HUDEP-2 (cell line): ENCODE results near the gene APMAP.
"Not testable (repeated sequence)": the region's sequence is repeated elsewhere in the genome, so short reads cannot be mapped to it uniquely, and the experiment has no call there.

Experiments
- DNase-seq, 76 experiments: peaks; one replicate each; lab custom pipeline; 2025; ENCODE audit not compliant: unreplicated experiment in 76 of 76; lab: John Stamatoyannopoulos, UW

The APMAP gene

GRCh38 chr20:25008388-25009217, 16.1 kb upstream of the APMAP start:
- no peak for DNase-seq

- no peak for DNase-seq
These were observed 15.1 kb upstream of the APMAP start for GRCh38 chr20:25007491-25008305.

DNA sequence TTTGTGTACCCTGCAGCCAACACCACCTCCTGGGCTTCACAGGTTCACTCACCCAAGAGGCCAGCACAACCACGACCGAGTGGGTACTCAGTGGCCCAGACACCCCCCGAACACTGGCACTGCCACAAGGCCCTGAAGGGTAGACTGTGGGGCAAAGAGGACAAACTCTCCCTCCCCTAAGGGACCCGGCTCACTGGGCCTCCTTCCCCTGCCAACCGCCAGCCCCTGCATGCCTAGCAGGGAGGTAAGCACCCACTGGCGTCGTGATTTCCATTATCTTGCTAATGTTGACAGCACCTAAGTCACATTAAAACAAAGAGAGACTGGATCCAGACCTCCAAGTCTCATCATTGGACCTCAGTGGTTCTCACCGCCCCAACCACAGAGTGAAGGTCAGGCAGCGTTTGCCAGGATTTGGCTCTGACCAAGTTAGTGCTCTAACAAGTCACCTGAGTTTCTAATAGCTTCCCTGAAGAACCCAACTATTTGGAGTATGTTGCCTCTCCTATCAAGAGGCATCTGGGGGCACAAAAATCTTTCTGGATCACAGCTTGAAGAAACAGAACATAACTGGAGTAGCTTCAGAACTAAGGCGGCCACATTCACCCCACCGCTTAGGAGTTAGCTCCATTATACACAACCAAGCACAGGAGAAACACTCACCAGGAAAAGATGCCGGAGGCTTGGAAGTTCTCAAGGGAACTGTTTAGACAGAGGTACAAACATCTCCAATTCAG, 14.0 kb upstream of the APMAP start:
- no peak for DNase-seq

GRCh38 chr20:25005661-25006060, 13.1 kb upstream of the APMAP start:
- DNase-seq = no peak

GRCh38 chr20:25005220-25005619, 12.7 kb upstream of the APMAP start:
- no peak for DNase-seq

GRCh38 chr20:25003002-25003401, 10.5 kb upstream of the APMAP start:
- no peak for DNase-seq

DNA sequence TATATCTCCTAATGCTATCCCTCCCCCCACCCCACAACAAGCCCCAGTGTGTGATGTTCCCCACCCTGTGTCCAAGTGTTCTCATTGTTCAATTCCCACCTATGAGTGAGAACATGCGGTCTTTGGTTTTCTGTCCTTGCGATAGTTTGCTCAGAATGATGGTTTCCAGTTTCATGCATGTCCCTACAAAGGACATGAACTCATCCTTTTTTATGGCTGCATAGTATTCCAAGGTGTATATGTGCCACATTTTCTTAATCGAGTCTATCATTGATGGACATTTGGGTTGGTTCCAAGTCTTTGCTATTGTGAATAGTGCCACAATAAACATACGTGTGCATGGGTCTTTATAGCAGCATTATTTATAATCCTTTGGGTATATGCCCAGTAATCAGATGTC, 8.8 kb upstream of the APMAP start:
- DNase-seq = not testable (repeated sequence)

- peak in 75 of 76 experiments; percentile 30 to 95 (median 88) for DNase-seq
These were observed 7.8 kb upstream of the APMAP start for GRCh38 chr20:25000268-25000801.

DNA sequence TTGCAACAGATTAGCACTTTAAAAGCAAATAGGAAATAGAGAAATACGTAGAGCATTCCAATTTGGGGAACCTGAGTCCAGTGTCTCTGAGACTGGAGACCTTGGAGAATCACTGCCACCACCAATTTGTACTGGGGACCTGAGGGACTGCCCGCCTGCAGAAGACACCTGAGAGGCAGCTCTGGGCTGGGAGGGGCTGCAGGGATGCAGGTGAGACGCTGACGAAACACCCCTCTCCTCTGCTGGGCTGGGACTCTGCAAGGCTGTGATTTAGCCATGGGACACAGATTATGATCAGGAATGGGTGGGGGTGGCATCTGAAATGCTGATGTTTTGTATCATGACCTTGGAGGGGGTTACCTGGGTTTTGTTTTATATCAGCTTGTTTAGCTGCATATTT, 7.0 kb upstream of the APMAP start:
- no peak for DNase-seq

- no peak for DNase-seq
These were observed 6.3 kb upstream of the APMAP start for GRCh38 chr20:24998631-24999445.

- DNase-seq = no peak
These were observed 5.6 kb upstream of the APMAP start for GRCh38 chr20:24998121-24998520.

- DNase-seq = no peak
These were observed 4.2 kb upstream of the APMAP start for GRCh38 chr20:24996449-24997377.

GRCh38 chr20:24995741-24996448, 3.3 kb upstream of the APMAP start:
- peak in 59 of 76 experiments; percentile 4 to 68 (median 33) for DNase-seq

- peak in 75 of 76 experiments; percentile 18 to 88 (median 76) for DNase-seq
These were observed 2.2 kb upstream of the APMAP start for GRCh38 chr20:24994470-24995368.

GRCh38 chr20:24994186-24994465, 1.6 kb upstream of the APMAP start:
- DNase-seq = no peak

GRCh38 chr20:24993337-24994185, 1.0 kb upstream of the APMAP start:
- DNase-seq = peak in 6 of 76 experiments; percentile 2 to 16 (median 6)
